CD4-positive, alpha-beta T cell treated with Interleukin-1 beta for 1 hour (primary cell): Measurements from ENCODE around the gene LHX8.
"Not testable (repeated sequence)": the region's sequence is repeated elsewhere in the genome, so short reads cannot be mapped to it uniquely, and the experiment has no call there.

Source experiments
- DNase-seq, 2 donors: peaks; one replicate each; pipeline ENCODE4 v3.0.0-alpha.2; 2020 to 2022

Gene LHX8

GRCh38 chr1:75133750-75134646 is at the start of gene LHX8:
TSS of gene LHX8 (plus strand) at chr1:75134388. CDS start at chr1:75136615, 2,227 bp downstream.
- no peak for DNase-seq

GRCh38 chr1:75085931-75086330 is 48.3 kb upstream of the LHX8 start:
- DNase-seq: no peak

GRCh38 chr1:75087278-75087677 is 46.9 kb upstream of the LHX8 start:
- DNase-seq: no peak

GRCh38 chr1:75092141-75092540 is 42.0 kb upstream of the LHX8 start:
- DNase-seq: no peak

- no peak for DNase-seq
Observed at GRCh38 chr1:75097654-75098053, 36.5 kb upstream of the LHX8 start.

GRCh38 chr1:75099581-75099980 is 34.6 kb upstream of the LHX8 start:
- no peak for DNase-seq

GRCh38 chr1:75100481-75101092 is 33.6 kb upstream of the LHX8 start:
- no peak for DNase-seq

- DNase-seq: not testable (repeated sequence)
Observed at GRCh38 chr1:75112362-75112951, 21.7 kb upstream of the LHX8 start.

- DNase-seq: no peak
Observed at GRCh38 chr1:75115654-75116053, 18.5 kb upstream of the LHX8 start.

- DNase-seq: no peak
Observed at GRCh38 chr1:75123756-75124155, 10.4 kb upstream of the LHX8 start.

GRCh38 chr1:75124510-75124909 is 9.7 kb upstream of the LHX8 start:
- no peak for DNase-seq

GRCh38 chr1:75125161-75125726 is 8.9 kb upstream of the LHX8 start:
- DNase-seq: no peak

- no peak for DNase-seq
Observed at GRCh38 chr1:75126611-75127101, 7.5 kb upstream of the LHX8 start.

GRCh38 chr1:75127916-75128717 is 6.1 kb upstream of the LHX8 start:
- no peak for DNase-seq

GRCh38 chr1:75129660-75129982 is 4.6 kb upstream of the LHX8 start:
- no peak for DNase-seq

- no peak for DNase-seq
Observed at GRCh38 chr1:75129983-75130789, 4.0 kb upstream of the LHX8 start.

GRCh38 chr1:75130865-75131564 is 3.2 kb upstream of the LHX8 start:
- DNase-seq: no peak

- DNase-seq: no peak
Observed at GRCh38 chr1:75131565-75132241, 2.5 kb upstream of the LHX8 start.

GRCh38 chr1:75132242-75132811 is 1.9 kb upstream of the LHX8 start:
- DNase-seq: no peak
